MM.1S (cell line): Measurements from ENCODE around the gene RPL12.
A peak's percentile ranks its signal among the peaks of the same experiment; 100 is the strongest.

Source experiments
- DNase-seq: peaks from one replicate; pipeline ENCODE4 v3.0.0-alpha.2; 2015
- H2AFZ ChIP-seq: fragments of 300-600 bp; sonication (generic); 2 replicates; pipeline ENCODE4 v1.6.0; 2016; ENCODE audit warnings: antibody characterized with exemption, low read length
- H3F3A ChIP-seq: fragments of 300-600 bp; sonication (generic); 2 replicates; pipeline ENCODE4 v1.6.1; 2016; ENCODE audit warnings: mild to moderate bottlenecking, antibody characterized with exemption, low read length, moderate library complexity, mixed read lengths; ENCODE audit not compliant: insufficient read depth
- H3K27ac ChIP-seq: fragments of 300-600 bp; sonication (generic); 2 replicates; pipeline ENCODE4 v1.5.1; 2016; ENCODE audit warnings: mild to moderate bottlenecking, low read length
- H3K27me3 ChIP-seq: fragments of 300-600 bp; sonication (generic); replicated peaks from 2 replicates; pipeline ENCODE4 v1.6.0; 2016; ENCODE audit warnings: low read length; ENCODE audit not compliant: insufficient read depth
- H3K36me3 ChIP-seq: fragments of 300-600 bp; sonication (generic); replicated peaks from 2 replicates; pipeline ENCODE4 v1.6.1; 2016; ENCODE audit warnings: mild to moderate bottlenecking, low read length, mixed read lengths; ENCODE audit not compliant: insufficient read depth
- H3K4me1 ChIP-seq: fragments of 300-600 bp; sonication (generic); 2 replicates; pipeline ENCODE4 v1.6.1; 2016; ENCODE audit warnings: low read length, mixed read lengths
- H3K4me2 ChIP-seq: fragments of 300-600 bp; sonication (generic); 2 replicates; pipeline ENCODE4 v1.6.0; 2016; ENCODE audit warnings: low read depth, low read length
- H3K4me3 ChIP-seq: fragments of 300-600 bp; sonication (generic); 2 replicates; pipeline ENCODE4 v1.5.1; 2016; ENCODE audit warnings: low read length, mixed read lengths
- H3K79me2 ChIP-seq: fragments of 300-600 bp; sonication (generic); 2 replicates; pipeline ENCODE4 v1.6.1; 2016; ENCODE audit warnings: mixed run types, low read length, mixed read lengths
- H3K9ac ChIP-seq: fragments of 300-600 bp; sonication (generic); 2 replicates; pipeline ENCODE4 v1.6.1; 2016; ENCODE audit warnings: low read length, mixed read lengths
- H3K9me2 ChIP-seq: fragments of 300-600 bp; sonication (generic); replicated peaks from 2 replicates; pipeline ENCODE4 v1.6.1; 2016; ENCODE audit warnings: mild to moderate bottlenecking, low read length, mixed read lengths; ENCODE audit not compliant: insufficient read depth
- H3K9me3 ChIP-seq: fragments of 300-600 bp; sonication (generic); replicated peaks from 2 replicates; pipeline ENCODE4 v1.6.1; 2016; ENCODE audit warnings: mild to moderate bottlenecking, low read length, mixed read lengths; ENCODE audit not compliant: insufficient read depth
- H4K20me1 ChIP-seq: fragments of 300-600 bp; sonication (generic); 2 replicates; pipeline ENCODE4 v1.6.1; 2016; ENCODE audit warnings: mild to moderate bottlenecking, low read length, moderate library complexity, mixed read lengths; ENCODE audit not compliant: insufficient read depth
- EZH2 ChIP-seq: fragments of 300-600 bp; sonication (generic); optimal IDR thresholded peaks from 2 replicates; pipeline ENCODE3; 2017; ENCODE audit warnings: low read depth, mild to moderate bottlenecking, antibody characterized with exemption, low read length, mixed read lengths
- EZH2phosphoT487 ChIP-seq: fragments of 300-600 bp; sonication (generic); IDR thresholded peaks from 2 replicates; pipeline ENCODE4 v1.6.1; 2018; ENCODE audit warnings: antibody characterized with exemption, low read length
- TF ChIP-seq, protein P1 (sequence below): fragments of 300-600 bp; sonication (generic); IDR thresholded peaks from 2 replicates; pipeline ENCODE4 v1.5.1; 2016; ENCODE audit warnings: antibody characterized with exemption, low read length, mixed read lengths

The RPL12 gene

DNA sequence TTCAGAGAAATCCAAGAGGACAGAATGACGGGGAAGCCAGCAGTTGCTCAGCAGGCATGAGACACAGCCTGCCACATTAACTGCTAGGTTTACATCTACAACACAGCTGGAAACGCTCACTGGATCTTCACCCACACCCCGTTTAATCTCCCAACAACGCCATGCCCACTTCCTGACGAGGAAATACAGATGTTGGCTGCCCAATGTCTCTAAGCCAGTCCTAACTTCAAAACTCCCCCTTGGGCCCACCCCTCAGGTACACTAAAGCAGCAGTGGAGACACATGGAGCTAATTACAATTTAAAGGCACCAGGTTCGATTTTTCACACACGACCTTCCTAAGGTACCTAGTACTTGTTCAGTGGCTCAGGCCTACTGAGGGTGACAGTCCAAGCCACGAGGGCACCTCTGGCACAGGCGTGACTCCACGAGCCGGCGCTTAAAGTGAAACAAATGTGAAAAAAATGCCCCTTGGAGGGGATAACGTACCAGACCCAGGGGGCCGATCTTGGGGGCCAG, 904 bp downstream of the RPL12 start:
- Histone ChIP-seq H3K4me3 (peak overlapping the region; percentile 88), H3K9ac (peak overlapping the region; percentile 94), H3K4me1 (peaks cover 12% of the 10 kb centered on the region), H3K79me2 (peaks cover 47% of the 10 kb centered on the region), H3F3A (peaks cover 58% of the 10 kb centered on the region), H2AFZ (no peak overlapping the region), H3K9me3 (no peaks in the 10 kb centered on the region), H4K20me1 (peaks cover 39% of the 10 kb centered on the region), H3K9me2 (no peaks in the 10 kb centered on the region), H3K27ac (peak overlapping the region; percentile 83), H3K4me2 (peak overlapping the region; percentile 99), H3K36me3 (peaks cover 21% of the 10 kb centered on the region), H3K27me3 (no peaks in the 10 kb centered on the region)
- no peak for DNase-seq
- no peak for TF ChIP-seq EZH2phosphoT487
- TF ChIP-seq, protein P1, sequence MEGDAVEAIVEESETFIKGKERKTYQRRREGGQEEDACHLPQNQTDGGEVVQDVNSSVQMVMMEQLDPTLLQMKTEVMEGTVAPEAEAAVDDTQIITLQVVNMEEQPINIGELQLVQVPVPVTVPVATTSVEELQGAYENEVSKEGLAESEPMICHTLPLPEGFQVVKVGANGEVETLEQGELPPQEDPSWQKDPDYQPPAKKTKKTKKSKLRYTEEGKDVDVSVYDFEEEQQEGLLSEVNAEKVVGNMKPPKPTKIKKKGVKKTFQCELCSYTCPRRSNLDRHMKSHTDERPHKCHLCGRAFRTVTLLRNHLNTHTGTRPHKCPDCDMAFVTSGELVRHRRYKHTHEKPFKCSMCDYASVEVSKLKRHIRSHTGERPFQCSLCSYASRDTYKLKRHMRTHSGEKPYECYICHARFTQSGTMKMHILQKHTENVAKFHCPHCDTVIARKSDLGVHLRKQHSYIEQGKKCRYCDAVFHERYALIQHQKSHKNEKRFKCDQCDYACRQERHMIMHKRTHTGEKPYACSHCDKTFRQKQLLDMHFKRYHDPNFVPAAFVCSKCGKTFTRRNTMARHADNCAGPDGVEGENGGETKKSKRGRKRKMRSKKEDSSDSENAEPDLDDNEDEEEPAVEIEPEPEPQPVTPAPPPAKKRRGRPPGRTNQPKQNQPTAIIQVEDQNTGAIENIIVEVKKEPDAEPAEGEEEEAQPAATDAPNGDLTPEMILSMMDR, result no peak
- no peak for TF ChIP-seq EZH2

DNA sequence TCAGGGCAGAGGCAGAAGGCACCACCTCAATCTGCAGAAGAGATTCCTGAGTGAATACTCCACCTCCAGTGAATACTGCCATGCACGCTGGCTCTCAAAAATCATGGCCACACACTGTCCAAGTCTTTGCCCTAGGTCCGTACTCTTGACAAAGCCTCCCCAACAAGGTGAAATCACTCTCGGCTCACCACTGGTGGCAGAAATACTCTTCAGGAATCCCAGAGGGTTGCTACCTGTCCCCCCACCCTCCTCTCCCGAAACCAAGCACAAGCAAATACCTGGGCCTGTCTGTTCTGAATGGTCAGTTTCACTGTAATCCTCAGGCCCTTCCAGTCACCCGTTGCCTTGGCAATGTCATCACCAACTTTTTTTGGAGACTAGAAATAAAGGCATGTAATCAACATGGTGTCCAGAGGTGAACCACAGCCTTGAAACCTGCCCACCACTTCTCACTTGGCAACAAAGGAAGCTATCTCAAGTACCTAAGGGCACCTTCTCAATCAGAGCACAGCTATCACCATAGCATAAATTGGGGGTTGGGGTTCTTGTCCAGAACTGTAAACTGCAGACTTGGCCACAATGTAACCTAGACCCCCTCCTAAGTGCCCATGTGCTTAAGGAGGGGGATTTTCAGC, 1.8 kb downstream of the RPL12 start:
- Histone ChIP-seq H3K4me3 (peak overlapping the region; percentile 88), H3K9me3 (no peaks in the 10 kb centered on the region), H3F3A (peaks cover 67% of the 10 kb centered on the region), H3K27me3 (no peaks in the 10 kb centered on the region), H3K27ac (peak overlapping the region; percentile 83), H3K4me2 (peak overlapping the region; percentile 99), H3K9ac (peak overlapping the region; percentile 94), H3K4me1 (peaks cover 12% of the 10 kb centered on the region), H3K79me2 (peaks cover 47% of the 10 kb centered on the region), H2AFZ (no peak overlapping the region), H3K9me2 (no peaks in the 10 kb centered on the region), H3K36me3 (peaks cover 21% of the 10 kb centered on the region), H4K20me1 (peaks cover 39% of the 10 kb centered on the region)
- TF ChIP-seq EZH2phosphoT487, result no peak
- TF ChIP-seq, protein P1, result no peak
- no peak for TF ChIP-seq EZH2
- no peak for DNase-seq

- peaks cover 47% of the 10 kb centered on the region for H3K79me2 ChIP-seq
- H4K20me1 ChIP-seq, result peaks cover 39% of the 10 kb centered on the region
- peak overlapping the region; percentile 83; the same call in 1 of the 2 replicates for H3K27ac ChIP-seq
- H3K27me3 ChIP-seq, result no peaks in the 10 kb centered on the region
- H3F3A ChIP-seq, result peaks cover 72% of the 10 kb centered on the region
- H3K4me3 ChIP-seq, result no peak overlapping the region
- peaks cover 21% of the 10 kb centered on the region for H3K36me3 ChIP-seq
- no peak for DNase-seq
- H3K9me3 ChIP-seq, result no peaks in the 10 kb centered on the region
- H2AFZ ChIP-seq, result no peak overlapping the region
- TF ChIP-seq, protein P1, result no peak
- TF ChIP-seq EZH2 (no peak), EZH2phosphoT487 (no peak)
- peaks cover 12% of the 10 kb centered on the region for H3K4me1 ChIP-seq
- no peaks in the 10 kb centered on the region for H3K9me2 ChIP-seq
- H3K4me2 ChIP-seq, result peak overlapping the region; percentile 99; the same call in 1 of the 2 replicates
- no peak overlapping the region for H3K9ac ChIP-seq
Measured at GRCh38 chr9:127448112-127448805, 2.9 kb downstream of the RPL12 start.
